CD4-positive, alpha-beta T cell (primary cell): ENCODE data around the gene RAB11FIP2. TPM values are rescaled to one million over a fixed set of nuclear protein-coding genes. Genes with fewer than 3 reads are reported as not detected.
"Not testable (repeated sequence)": the region's sequence is repeated elsewhere in the genome, so short reads cannot be mapped to it uniquely, and the experiment has no call there.

Experiments used
- ATAC-seq: fragments of 200-7000 bp; cut with Tn5 transposase; one replicate; pipeline ENCODE4 v1.10.0; 2022; ENCODE audit warnings: mild to moderate bottlenecking; ENCODE audit not compliant: poor library complexity
- CTCF ChIA-PET: fragments of 350-600 bp; sonication (Branson Sonifier 250); formaldehyde crosslinking; loops from one replicate; lab custom pipeline; 2021; ENCODE audit warnings: antibody characterized with exemption, inconsistent platforms; lab: Charles Lee
- POLR2A ChIA-PET: fragments of 350-600 bp; sonication (Branson Sonifier 250); formaldehyde crosslinking; loops from one replicate; lab custom pipeline; 2021; ENCODE audit warnings: antibody characterized with exemption, inconsistent platforms; lab: Charles Lee
- DNase-seq, 14 experiments: peaks; one replicate each; pipeline ENCODE4 v3.0.0-alpha.2; 2013 to 2020; ENCODE audit warnings: mixed read lengths in 2 of 14
- H3K27ac ChIP-seq, 2 donors: one replicate each; pipeline versions ENCODE4 v1.5.1 to v1.7.0; 2013; ENCODE audit warnings: low read length in 2 of 2, low read depth in 1 of 2, mild to moderate bottlenecking in 1 of 2
- H3K27me3 ChIP-seq, 2 experiments: 1 replicate in 1 of 2; 2 replicates in 1 of 2; pipeline versions ENCODE4 v1.6.1 to v1.7.0; 2013; ENCODE audit warnings: low read length in 2 of 2, control low read depth in 1 of 2, mild to moderate bottlenecking in 1 of 2, moderate library complexity in 1 of 2; ENCODE audit not compliant: insufficient read depth in 2 of 2, control insufficient read depth in 1 of 2
- H3K36me3 ChIP-seq: one replicate; pipeline ENCODE4 v1.6.1; 2013; ENCODE audit warnings: low read length, control low read depth; ENCODE audit not compliant: insufficient read depth
- H3K4me1 ChIP-seq: one replicate; pipeline ENCODE4 v1.6.1; 2013; ENCODE audit warnings: low read length, control low read depth; ENCODE audit not compliant: insufficient read depth
- H3K4me3 ChIP-seq: one replicate; pipeline ENCODE4 v1.5.1; 2013; ENCODE audit warnings: mild to moderate bottlenecking, low read length, moderate library complexity
- H3K9me3 ChIP-seq, 2 experiments: 1 replicate in 1 of 2; 2 replicates in 1 of 2; pipeline versions ENCODE4 v1.6.1 to v1.7.0; 2013; ENCODE audit warnings: low read length in 2 of 2, mild to moderate bottlenecking in 2 of 2, control low read depth in 1 of 2, moderate library complexity in 1 of 2; ENCODE audit not compliant: control insufficient read depth in 1 of 2, insufficient read depth in 1 of 2
- H3K27ac Mint-ChIP-seq: one replicate; pipeline ENCODE4 v1.8.0; 2020; ENCODE audit warnings: mixed read lengths
- H3K27me3 Mint-ChIP-seq: one replicate; pipeline ENCODE4 v1.8.0; 2021; ENCODE audit warnings: mixed read lengths
- H3K36me3 Mint-ChIP-seq: one replicate; pipeline ENCODE4 v1.8.0; 2021; ENCODE audit warnings: low read depth, mixed read lengths
- H3K4me1 Mint-ChIP-seq: one replicate; pipeline ENCODE4 v1.8.0; 2021; ENCODE audit warnings: low read depth, mixed read lengths
- H3K4me3 Mint-ChIP-seq: one replicate; pipeline ENCODE4 v1.8.0; 2020; ENCODE audit warnings: mild to moderate bottlenecking, mixed read lengths
- H3K9me3 Mint-ChIP-seq: one replicate; pipeline ENCODE4 v1.8.0; 2020; ENCODE audit warnings: mixed read lengths
- intact Hi-C, 2 experiments: fragments of 100-400 bp; cut with DNase I in 1 of 2; cut with micrococcal nuclease in 1 of 2; formaldehyde crosslinking; loops; one replicate each; pipeline versions ENCODE4 v1.15.1 to v1.9.0; 2023 to 2025; cut with DNase I, micrococcal nuclease
- total RNA-seq, 174 experiments: library from RNA in 2 of 174; stranded (reverse) in 2 of 174; gene quantifications; one replicate each; pipeline ENCODE4 v1.2.3 and lab custom pipeline; 2021 to 2026
- TF ChIP-seq, protein P1 (sequence below): fragments of 200-600 bp; IDR thresholded peaks from one replicate; pipeline ENCODE4 v1.8.0; 2022; ENCODE audit warnings: antibody characterized with exemption, mild to moderate bottlenecking

RAB11FIP2 gene
- total RNA-seq, 2 experiments from 2014 or later, result 35.6 to 37.7 TPM

DNA sequence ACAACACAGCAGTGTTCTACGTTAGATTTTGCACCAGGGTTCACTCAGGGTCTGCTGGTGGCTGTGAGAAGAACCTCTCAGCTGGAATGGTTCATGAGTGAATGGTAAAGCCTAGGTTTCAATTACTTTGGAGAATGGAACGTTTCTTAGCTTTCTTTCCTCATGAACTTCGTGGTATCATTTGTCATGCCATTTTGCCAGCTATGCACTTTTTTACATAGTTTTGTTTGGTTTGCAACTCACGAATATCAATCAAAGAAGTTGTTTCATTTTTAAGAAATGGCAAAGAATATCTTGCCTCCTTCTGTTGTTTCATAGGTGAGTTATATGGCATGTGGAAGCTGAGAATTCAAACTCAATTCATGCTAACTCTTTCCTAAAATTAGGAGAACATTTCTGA lies 34.1 kb upstream of the RAB11FIP2 start:
- CTCF ChIA-PET, result no interaction called here
- no peak for DNase-seq
- Mint-ChIP-seq H3K27ac (no peak overlapping the region), H3K4me3 (no peak overlapping the region), H3K9me3 (peaks cover 7% of the 10 kb centered on the region), H3K36me3 (no peaks in the 10 kb centered on the region), H3K27me3 (peaks cover 29% of the 10 kb centered on the region), H3K4me1 (no peaks in the 10 kb centered on the region)
- no peak for ATAC-seq
- POLR2A ChIA-PET, result no interaction called here
- intact Hi-C loops, result no loop called here
- Histone ChIP-seq H3K36me3 (no peaks in the 10 kb centered on the region), H3K9me3 (peaks cover 12 to 14% of the 10 kb centered on the region in 2 experiments), H3K27ac (no peak overlapping the region), H3K4me1 (no peaks in the 10 kb centered on the region), H3K4me3 (no peak overlapping the region), H3K27me3 (no peaks in the 10 kb centered on the region)
- TF ChIP-seq, protein P1, sequence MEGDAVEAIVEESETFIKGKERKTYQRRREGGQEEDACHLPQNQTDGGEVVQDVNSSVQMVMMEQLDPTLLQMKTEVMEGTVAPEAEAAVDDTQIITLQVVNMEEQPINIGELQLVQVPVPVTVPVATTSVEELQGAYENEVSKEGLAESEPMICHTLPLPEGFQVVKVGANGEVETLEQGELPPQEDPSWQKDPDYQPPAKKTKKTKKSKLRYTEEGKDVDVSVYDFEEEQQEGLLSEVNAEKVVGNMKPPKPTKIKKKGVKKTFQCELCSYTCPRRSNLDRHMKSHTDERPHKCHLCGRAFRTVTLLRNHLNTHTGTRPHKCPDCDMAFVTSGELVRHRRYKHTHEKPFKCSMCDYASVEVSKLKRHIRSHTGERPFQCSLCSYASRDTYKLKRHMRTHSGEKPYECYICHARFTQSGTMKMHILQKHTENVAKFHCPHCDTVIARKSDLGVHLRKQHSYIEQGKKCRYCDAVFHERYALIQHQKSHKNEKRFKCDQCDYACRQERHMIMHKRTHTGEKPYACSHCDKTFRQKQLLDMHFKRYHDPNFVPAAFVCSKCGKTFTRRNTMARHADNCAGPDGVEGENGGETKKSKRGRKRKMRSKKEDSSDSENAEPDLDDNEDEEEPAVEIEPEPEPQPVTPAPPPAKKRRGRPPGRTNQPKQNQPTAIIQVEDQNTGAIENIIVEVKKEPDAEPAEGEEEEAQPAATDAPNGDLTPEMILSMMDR, result no peak

DNA sequence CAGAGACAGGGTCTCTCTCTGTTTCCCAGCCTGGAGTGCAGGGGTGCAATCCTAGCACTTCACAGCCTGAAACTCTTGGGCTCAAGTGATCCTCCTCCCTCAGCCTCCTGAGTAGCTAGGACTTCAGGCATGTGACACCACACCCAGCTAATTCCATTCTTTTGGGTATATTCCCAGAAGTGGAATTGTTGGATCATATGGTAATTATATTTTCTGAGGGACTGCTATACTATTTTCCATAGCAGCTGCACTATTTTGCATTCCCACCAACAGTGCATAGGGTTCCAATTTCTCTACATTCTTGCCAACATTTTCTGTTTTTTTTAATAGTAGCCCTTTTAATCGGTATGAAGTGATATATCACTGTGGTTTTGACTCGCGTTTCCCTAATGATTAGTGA lies 30.0 kb upstream of the RAB11FIP2 start:
- no peak overlapping the region for H3K27ac ChIP-seq
- Mint-ChIP-seq H3K27me3 (peaks cover 20% of the 10 kb centered on the region), H3K4me3 (no peak overlapping the region), H3K4me1 (no peaks in the 10 kb centered on the region), H3K9me3 (no peaks in the 10 kb centered on the region), H3K27ac (no peak overlapping the region), H3K36me3 (no peaks in the 10 kb centered on the region)
- no peaks in the 10 kb centered on the region for H3K36me3 ChIP-seq
- H3K27me3 ChIP-seq, result no peaks in the 10 kb centered on the region
- POLR2A ChIA-PET, result no interaction called here
- CTCF ChIA-PET, result no interaction called here
- ATAC-seq, result no peak
- no peak for DNase-seq
- no peaks in the 10 kb centered on the region for H3K4me1 ChIP-seq
- TF ChIP-seq, protein P1, result no peak
- no peaks in the 10 kb centered on the region for H3K9me3 ChIP-seq
- intact Hi-C loops, result no loop called here
- no peak overlapping the region for H3K4me3 ChIP-seq

- Histone ChIP-seq H3K36me3 (no peaks in the 10 kb centered on the region), H3K4me1 (no peaks in the 10 kb centered on the region), H3K4me3 (no peak overlapping the region), H3K9me3 (no peaks in the 10 kb centered on the region), H3K27me3 (peaks cover 0 to 4% of the 10 kb centered on the region in 2 experiments), H3K27ac (no peak overlapping the region)
- Mint-ChIP-seq H3K27me3 (peaks cover 19% of the 10 kb centered on the region), H3K4me3 (no peak overlapping the region), H3K9me3 (no peaks in the 10 kb centered on the region), H3K27ac (no peak overlapping the region), H3K4me1 (no peaks in the 10 kb centered on the region), H3K36me3 (no peaks in the 10 kb centered on the region)
- ATAC-seq (no peak), DNase-seq (no peak)
- TF ChIP-seq, protein P1, result no peak
- intact Hi-C loops, result no loop called here
- POLR2A ChIA-PET, result no interaction called here
- CTCF ChIA-PET, result no interaction called here
Observed at GRCh38 chr10:118072840-118073239, 26.1 kb upstream of the RAB11FIP2 start.

DNA sequence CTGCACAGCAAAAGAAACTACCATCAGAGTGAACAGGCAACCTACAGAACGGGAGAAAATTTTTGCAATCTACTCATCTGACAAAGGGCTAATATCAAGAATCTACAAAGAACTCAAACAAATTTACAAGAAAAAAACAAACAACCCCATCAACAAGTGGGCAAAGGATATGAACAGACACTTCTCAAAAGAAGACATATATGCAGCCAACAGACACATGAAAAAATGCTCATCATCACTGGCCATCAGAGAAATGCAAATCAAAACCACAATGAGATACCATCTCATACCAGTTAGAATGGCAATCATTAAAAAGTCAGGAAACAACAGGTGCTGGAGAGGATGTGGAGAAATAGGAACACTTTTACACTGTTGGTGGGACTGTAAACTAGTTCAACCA lies 20.6 kb upstream of the RAB11FIP2 start:
- H3K27ac ChIP-seq, H3K36me3 ChIP-seq, CTCF ChIA-PET, POLR2A ChIA-PET, H3K9me3 Mint-ChIP-seq, H3K4me3 Mint-ChIP-seq, DNase-seq, H3K4me1 Mint-ChIP-seq, H3K4me1 ChIP-seq, H3K4me3 ChIP-seq, ATAC-seq, H3K9me3 ChIP-seq, H3K27ac Mint-ChIP-seq, H3K27me3 ChIP-seq, H3K36me3 Mint-ChIP-seq, intact Hi-C loops: not testable (repeated sequence)
- peaks cover 33% of the 10 kb centered on the region for H3K27me3 Mint-ChIP-seq
